Measurements from ENCODE around the gene C2orf72.
"Not testable (repeated sequence)": the region's sequence is repeated elsewhere in the genome, so short reads cannot be mapped to it uniquely, and the experiment has no call there.

C2orf72 gene

DNA sequence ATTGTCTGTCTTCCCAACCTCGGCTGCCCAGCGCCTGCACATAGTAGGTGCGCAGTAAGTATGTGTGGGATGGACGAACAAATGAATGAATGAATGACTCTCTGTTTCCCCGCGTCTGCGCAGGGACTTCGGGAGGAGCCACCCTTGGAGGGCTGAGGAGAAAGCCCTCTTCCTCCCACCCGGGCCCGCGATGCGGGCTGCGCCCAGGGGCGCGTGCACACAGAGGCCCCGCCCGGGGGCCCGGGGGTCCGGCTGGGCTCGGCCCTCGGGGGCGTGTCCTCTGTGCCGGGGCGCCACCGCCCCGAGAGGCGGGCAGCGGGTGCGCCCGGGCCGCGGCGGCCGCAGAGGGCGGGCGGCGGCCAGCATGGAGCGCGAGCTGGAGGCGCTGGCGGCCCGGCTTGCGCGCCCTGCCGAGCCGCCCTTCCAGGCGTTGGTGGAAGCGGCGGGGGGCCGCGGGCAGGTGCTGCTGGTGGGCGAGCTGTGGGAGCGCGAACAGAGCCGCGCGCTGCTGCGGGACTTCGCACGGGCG lies at the start of gene C2orf72:
Gene C2orf72 (plus strand): TSS at position 322 of the 529 bp plus-strand sequence. CDS start 43 bp downstream, at position 365.
- DNase-seq (ENCODE audit: low read depth, low spot score): no peak

DNA sequence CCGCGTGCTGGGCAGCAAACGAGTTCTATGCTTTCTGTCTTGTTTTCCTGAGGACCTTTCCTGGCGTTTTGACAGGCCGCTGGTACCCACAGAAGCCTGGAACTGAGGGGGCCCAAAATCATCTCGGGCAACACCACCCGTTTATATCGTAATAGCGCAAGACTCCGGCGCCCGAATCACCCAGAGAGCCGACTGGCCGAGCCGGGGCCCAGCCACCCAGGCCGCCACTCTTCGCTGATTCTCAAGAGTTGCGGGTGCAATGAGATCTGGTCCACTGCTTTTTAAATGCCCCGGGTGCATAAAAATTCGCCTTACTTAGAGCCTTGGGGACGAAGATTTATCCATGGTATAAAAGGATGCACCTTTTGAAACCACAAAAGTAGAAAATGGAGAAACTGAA lies 47.6 kb upstream of the C2orf72 start:
- no peak for DNase-seq (ENCODE audit: low read depth, low spot score)

DNA sequence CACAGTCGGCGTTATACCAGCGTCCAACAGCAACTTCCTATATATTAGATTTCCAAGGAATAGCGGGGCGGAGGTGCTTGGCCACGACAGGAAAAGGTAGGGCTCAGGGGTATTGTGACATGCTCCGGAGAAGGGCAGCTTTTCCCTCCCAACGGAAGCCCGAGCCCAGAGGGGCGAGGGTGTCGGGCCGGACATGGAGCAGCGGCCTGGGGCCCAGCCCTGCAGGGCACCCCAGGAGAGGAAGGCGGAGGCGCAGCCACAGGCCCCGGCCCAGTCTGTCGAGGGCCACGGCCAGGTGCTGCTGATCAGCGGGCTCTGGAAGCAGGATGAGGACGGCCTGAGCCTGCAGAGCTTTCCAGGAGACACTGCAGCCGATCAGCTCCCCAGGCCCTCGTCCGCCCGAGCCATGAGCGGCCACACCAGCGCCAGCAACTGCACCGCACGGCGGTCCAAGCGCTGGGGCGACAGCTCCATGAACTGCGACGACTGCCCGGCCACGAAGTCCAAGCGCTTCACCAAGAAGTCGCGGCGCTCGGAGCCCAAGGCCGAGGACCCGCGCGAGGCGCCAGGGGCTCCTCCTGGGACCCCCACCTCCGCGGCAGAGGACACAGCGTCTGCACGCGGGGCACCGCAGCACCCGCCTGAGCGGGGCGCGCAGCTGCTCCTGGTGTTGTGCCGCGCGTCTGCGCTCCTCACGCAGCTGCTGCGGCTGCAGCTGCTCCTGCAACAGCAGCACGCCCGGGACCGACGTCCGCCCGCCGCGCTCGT lies 47.0 kb upstream of the C2orf72 start:
- peak; percentile 30 for DNase-seq (ENCODE audit: low read depth, low spot score)

DNA sequence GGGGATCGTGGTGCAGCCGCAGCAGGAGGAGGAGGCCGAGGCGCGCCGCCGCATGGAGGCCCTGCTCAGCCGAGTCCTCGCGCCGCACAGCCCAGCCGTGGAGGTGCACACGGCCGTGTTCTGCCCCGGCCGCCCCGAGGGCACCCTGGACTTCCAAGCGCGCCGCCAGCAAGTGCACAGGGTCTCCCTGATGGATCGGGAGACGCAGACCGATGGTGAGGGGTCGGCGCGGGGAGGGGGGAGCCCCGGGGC lies 46.5 kb upstream of the C2orf72 start:
- DNase-seq (ENCODE audit: low read depth, low spot score): no peak

DNA sequence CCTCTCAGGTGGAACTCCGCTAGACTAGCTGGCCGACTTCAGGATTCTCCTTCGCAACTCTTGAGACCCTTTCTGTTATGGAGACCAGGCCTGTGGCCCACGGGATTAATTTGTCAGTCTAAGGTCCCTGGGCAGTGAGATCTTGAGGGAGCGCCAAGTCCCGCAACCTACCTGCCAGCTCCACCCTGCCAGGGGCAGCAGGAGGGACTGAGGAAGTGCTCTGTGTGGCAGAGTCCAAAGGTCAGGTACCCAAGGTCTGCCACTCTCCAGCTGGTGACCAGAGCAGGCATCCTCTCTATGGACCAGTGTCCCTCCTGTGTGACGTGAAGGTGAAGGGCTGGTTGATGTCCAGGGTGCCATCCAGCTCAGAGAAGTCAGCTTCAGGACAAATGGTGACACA lies 45.7 kb upstream of the C2orf72 start:
- DNase-seq (ENCODE audit: low read depth, low spot score): no peak

DNA sequence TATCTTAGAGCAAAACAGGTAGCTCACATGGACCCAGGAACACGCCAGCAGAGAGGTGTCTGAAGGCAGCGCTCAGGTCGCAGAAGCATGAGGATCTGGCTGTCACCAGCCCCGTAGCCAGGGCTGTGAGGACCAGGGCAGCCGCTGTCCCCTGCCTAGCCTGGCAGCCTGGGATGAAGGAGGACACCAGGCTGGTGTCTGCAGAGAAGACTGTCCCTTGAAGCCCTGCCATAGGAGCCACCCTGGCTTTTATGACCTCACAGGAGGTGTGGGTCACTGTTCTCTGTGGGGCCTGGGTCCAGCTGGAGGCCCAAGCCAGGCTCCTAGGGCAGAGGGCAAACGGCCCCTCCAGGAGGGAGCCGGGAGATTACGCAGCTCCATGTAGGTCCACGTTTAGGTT lies 41.5 kb upstream of the C2orf72 start, which contains the start of gene SPATA3:
Gene SPATA3 (plus strand): TSS at position 301 of the 400 bp plus-strand sequence. CDS start 113 bp downstream, outside the sequence.
- DNase-seq (ENCODE audit: low read depth, low spot score): no peak

DNA sequence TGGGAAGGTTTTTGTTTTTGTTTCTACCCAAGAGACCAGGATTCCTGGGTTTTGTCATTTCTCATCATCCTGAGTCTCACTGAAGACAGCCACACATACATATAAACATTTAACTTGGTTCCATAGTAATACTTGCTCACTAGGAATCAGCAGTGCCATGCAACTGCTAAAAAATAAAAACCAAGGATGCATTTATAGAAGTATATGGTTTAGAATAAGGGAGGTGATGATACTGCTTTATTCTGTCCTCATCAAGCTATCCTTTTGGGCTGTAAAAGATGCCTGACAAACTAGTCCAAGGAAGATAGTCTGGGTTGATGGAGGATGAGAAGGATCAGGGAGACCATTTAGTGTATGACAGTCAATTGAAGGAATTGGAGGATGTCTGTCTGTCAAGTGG lies 40.7 kb upstream of the C2orf72 start:
- DNase-seq (ENCODE audit: low read depth, low spot score): no peak

DNA sequence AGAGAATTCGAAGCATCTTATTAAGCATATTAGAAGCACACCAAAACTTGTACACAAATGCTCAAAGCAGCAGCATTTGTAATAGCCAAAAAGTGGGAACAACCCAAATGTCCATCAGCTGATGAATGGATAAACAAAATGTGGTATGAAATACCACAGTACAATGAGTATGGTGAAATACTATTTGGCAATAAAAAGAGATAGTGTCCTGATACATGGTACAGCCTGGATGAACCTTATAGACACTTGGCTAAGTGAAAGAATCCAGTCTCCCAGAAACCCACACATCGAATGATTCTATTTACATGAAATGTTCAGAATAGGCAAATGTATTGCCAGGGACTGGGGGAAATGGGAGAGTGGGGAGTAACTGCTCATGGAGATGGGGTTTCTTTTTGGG lies 38.4 kb upstream of the C2orf72 start:
- no peak for DNase-seq (ENCODE audit: low read depth, low spot score)

DNA sequence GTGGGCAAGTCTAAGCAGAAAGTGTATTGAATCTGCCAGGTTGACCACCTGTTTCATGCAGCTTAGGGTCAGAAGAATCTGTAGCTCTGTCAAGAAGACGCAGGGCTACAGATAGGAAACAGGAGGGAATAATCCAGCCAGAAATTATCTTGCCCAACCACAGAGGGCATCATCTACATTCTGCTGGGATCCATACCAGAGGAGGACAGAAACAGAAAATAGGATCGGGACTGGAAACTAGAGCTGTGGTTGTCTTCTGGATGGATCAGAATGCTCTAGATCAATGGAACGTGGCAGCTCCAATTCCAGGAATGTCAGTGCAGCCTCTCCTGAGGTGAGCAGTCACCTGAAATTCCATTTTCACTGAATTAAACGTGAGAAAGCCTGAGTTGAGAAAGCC lies 37.8 kb upstream of the C2orf72 start:
- DNase-seq (ENCODE audit: low read depth, low spot score): no peak

DNA sequence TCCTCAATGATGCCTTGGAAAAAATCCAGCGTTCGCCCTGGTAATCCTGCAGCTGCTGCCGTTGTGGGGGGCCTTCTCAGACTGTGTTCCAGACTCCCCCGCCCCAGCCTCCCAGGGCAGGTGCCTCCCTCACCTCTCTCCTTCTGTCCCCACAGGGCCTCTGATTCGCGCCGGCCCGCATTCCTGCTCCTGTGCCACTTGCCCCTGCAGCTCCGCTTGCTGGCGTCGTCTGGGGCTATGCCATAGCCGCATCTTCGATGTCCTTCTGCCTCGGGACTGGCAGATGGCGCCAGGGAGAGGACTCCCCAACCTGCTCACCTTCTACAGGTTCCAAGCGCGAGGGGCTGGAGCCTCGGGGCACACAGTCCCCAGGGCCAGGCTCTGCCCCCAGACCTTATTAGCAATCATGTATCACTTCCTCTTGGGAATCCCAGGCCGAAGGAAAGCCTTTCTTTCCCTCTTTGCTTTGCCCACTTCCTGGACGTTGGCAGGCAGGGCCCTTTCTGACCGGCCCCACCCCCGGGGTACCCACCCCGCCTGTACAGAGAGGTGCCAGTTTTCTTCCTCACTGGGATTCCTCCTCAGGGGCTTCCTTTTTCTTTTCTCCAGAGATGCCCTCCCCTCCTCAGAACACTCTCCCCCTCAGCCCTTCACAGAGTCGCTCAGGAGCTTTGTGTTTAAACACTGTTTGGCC lies 37.0 kb upstream of the C2orf72 start:
- DNase-seq (ENCODE audit: low read depth, low spot score): peak; percentile 66

DNA sequence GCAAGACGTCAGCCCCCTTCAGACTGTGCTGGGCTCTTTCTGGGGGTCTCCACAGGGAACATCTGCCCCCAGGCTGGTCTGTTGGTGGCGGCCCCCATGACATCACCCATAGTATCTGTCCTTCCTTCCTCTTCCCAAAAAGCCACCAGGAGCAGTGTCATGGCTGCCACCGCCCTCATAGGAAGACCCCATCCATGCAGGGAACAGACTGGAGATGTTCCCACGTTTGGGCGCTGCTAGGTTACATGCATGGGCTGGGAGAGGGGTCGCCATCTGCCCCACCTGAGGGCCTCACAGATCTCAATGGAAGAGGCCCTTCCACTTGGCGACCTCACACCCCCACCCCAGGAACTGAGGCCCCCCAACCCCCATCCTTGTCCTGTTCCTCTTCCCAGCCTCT lies 36.3 kb upstream of the C2orf72 start:
- no peak for DNase-seq (ENCODE audit: low read depth, low spot score)

DNA sequence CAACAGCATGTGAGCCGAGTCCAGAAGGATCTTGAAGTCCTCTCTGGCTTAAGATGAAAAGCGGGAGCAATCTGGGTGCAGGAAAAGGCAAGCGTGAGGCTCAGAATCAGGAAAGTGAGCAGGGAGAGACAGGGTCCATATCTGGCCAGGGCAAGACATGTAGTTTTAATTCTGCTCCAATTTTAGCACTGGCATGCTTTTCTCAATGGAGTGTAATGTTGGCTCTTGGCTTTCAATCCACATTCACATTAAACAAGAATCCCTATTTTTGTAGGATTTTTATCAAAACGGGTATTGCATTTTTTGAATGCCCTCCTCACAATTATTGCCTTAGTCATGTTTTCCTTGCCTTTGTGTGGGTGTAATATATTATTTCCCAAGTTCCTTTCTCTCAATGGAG lies 35.4 kb upstream of the C2orf72 start:
- DNase-seq (ENCODE audit: low read depth, low spot score): no peak

DNA sequence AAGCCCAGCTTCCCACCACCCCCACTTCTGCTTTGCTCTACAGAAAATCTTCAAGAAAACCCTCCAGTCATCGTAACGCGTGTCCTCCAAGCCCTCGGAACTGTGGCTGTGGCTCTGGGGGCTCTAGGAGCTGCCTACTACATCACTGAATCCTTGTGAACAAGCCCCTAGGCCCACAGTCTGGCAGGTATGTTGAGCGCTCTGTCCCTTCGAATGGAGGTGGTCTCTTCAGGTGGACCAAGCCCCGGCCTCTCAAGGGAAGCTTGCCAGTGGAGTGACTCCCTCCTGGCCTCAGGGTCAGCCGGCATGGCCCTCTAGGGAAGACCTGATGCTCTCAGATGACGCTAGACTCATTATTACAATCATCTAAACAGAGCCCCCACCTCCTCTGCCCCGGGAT lies 34.7 kb upstream of the C2orf72 start:
- DNase-seq (ENCODE audit: low read depth, low spot score): no peak

DNA sequence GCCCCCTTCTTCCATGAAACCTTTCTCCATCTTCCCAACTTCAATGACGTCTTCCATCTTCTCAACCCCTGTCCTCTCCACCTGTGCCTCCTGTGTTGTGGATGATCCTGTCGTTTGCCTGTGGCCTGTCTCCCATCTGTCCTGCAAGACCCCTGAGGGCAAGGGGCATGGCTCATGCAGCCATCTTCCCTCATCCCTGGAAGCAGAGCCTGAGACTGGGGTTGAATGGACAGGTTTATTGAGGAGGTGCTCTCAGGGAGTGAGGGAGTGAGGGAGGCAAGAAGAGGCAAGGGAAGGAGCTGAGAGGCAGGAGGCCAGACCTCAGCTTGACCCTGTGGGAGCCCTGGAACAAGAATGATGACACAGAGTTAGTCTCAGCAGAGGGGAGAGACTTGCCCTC lies 34.1 kb upstream of the C2orf72 start:
- no peak for DNase-seq (ENCODE audit: low read depth, low spot score)

DNA sequence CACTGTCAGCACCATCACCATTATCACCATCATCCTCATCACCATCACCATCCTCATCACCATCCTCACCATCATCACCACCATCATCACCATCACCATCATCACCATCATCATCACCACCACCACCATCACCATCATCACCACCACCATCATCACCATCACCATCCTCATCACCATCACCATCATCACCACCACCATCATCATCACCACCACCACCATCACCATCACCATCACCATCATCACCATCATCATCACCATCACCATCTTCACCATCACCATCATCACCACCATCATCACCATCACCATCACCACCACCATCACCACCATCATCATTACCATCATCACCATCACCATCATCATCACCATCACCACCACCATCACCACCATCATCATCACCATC lies 32.4 kb upstream of the C2orf72 start:
- not testable (repeated sequence) for DNase-seq (ENCODE audit: low read depth, low spot score)

DNA sequence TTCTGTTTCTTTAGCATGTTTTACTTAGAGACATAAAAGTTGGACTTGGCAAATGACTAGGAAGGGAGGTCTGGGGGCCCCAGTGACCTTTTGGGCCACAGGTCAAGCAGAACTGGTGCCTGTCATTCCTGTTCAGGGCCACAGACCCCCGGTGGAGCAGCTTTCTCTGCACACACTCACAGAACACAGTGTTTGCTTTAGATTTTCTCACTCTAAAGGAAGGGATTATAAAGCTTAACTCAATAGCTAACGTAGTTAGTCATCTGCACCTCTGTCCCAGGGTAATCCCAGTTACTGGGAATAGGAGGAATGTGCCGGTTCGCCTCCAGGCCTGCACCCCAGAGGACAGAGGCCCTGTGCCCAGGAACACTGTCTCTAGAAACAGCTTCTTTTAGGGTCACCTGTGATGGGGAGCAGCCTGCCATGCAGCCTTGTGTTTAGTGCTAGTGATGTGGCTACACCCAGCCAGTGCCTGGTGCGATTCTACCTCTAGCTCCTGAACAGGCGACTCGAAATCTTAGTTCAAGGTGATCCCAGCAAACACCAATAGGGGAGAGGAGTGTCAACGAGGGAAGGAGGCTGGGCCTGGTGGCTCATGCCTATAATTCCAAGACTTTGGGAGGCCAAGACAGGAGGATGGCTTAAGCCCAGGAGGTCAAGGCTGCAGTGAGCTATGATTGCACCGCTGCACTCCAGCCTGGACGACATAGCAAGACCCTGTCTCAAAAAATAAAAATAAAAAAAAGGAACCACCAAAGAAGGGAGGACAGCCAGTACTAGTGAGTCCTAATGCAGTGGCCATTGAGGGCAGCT lies 29.8 kb upstream of the C2orf72 start:
- peak; percentile 49 for DNase-seq (ENCODE audit: low read depth, low spot score)

DNA sequence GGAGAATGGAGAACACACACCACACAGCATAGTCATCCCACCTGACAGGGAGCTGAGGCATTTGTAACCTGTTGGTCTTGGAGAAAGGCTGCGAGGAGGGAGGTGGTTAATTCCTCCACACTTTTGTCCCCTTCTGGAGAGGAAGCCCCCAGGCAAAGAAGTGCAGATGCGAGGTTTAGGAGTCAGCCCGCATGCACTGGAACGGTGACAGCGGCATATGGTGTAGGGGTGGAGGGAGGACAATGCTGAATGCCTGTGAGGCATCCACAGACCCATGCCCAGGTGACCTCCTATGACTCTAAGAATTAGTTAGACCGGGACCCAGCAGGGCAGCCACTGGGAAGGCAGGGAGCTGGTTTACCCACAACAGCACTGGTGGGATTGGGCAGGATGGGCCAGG lies 29.2 kb upstream of the C2orf72 start:
- peak; percentile 64 for DNase-seq (ENCODE audit: low read depth, low spot score)

DNA sequence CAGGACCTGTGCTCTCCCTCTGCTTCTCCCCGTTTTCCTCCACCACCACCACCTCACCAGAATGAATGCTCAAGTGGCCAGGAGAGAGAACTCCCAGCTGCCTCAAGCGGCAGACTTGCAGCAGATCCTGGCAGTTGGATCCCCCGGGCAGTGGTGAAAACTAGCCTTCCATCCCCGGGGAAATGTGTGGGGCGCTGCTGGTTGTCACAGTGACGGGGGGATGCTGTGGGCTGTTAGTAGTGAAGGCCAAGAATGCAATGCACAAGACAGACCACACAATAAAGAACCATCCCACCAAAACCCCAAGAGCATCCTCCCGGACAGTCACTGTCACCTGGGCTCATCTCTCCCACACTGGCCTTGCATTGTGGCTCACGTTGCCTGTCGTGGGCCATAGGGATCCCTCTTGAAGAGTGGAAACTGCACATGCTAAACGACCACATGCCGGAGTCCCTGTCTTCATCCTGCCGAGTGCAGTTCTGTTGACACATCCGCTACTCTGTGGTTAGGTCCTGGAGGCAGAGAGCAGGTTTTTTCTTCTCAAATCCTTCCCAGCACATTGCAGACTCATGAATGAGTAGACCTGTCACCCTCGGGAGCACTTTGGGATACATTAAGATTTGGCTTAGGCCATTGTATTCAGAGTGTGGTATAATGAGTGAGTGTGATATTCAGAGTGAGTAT lies 27.9 kb upstream of the C2orf72 start:
- peak; percentile 18 for DNase-seq (ENCODE audit: low read depth, low spot score)

DNA sequence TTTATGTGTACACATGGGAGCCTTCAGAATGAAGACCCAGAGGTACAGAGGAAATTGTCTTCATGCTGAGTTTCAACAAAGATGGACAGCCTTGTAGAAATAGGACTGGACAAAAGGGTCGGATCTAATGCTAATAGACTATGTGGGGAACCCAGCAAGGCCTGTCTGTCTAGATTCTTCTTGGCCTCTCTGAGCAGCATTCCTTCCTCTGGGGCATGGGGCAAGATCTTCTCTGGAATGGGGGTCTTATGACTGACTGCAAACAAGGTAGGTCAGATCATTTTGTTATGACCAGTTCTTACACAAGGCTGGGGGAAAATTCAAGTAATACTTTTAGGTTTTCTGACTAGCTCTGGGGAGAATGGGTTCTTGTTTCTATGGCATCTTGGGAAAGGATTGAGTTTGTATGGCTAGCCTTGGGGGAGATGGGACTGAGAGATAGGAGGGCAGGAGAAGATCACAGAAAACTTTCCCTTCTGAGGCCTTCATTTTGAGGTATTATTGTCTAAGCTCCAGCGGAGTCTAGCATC lies 27.1 kb upstream of the C2orf72 start:
- DNase-seq (ENCODE audit: low read depth, low spot score): peak; percentile 65

DNA sequence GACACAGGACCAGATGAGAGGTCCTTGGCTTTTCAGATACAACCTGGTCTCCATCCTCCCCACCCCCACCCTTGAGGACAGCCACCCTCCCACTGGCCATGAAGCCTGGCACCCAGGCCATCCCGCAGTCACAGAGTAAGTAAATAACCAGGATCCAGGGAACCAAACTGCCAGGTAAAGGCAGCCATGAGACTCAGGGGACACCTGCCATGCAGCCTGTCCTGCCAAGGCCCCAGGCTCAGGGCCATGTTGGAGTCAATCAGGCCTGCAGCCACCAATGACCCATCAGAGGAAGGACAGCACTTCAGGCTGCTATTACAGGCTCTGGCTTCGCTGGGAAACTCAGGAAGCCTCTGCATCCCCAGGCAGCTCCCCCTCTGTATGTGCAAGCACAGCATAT lies 25.8 kb upstream of the C2orf72 start:
- DNase-seq (ENCODE audit: low read depth, low spot score): no peak

DNA sequence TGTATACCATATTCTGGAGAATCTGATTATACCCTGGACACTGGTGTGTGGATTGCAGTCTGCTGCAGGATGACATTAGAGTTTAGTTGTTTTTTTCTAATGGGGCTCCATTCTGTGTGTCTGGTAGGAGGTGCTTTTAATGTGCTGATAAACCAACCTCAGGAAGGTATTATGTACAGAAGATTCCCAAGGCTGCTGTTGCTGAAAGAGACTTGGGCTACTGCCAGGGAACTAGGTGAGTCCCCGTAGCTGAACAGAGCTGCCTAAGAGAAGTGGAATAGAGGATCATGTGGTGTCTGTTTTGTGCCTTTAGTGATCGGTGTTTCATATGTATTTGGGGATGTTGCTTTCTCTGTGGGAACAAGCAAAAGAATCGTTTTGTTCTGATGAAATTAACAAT lies 24.9 kb upstream of the C2orf72 start:
- no peak for DNase-seq (ENCODE audit: low read depth, low spot score)

DNA sequence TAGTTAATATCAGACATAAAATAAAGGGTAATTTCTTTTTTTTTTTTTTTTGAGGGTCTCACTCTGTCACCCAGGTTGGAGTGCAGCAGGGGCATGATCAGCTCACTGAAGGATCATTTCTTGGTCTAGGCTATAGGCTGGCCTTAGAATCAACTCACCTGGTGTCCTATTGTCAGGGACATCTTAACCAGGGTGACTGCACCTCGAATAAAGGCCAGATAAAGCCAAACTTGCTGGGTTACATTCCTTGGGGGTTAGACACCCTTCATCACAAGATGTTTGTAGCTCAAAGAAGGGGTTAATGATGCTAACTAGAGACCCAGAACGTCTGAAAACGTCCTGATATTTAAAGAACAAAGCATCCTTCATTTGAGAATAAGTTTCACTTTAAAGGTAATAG lies 23.5 kb upstream of the C2orf72 start:
- no peak for DNase-seq (ENCODE audit: low read depth, low spot score)
